GM18907 (cell line): Measurements from ENCODE around the gene QRICH2.
"Not testable (repeated sequence)": the region's sequence is repeated elsewhere in the genome, so short reads cannot be mapped to it uniquely, and the experiment has no call there.

ENCODE experiments used
- ATAC-seq: cut with Tn5 transposase; IDR thresholded peaks from one replicate; pipeline ENCODE4 v1.9.1; 2021; ENCODE audit warnings: mild to moderate bottlenecking, moderate library complexity; ENCODE audit not compliant: unreplicated experiment

QRICH2 gene

GRCh38 chr17:76268015-76268749 lies 39.9 kb downstream of the QRICH2 start:
- ATAC-seq, result no peak

- not testable (repeated sequence) for ATAC-seq
Observed at GRCh38 chr17:76267581-76268001, 40.5 kb downstream of the QRICH2 start.

GRCh38 chr17:76267051-76267576 lies 41.0 kb downstream of the QRICH2 start:
- no peak for ATAC-seq

- no peak for ATAC-seq
Observed at GRCh38 chr17:76266244-76266938, 41.7 kb downstream of the QRICH2 start.

GRCh38 chr17:76265624-76266243 lies 42.3 kb downstream of the QRICH2 start:
- no peak for ATAC-seq

GRCh38 chr17:76264755-76265623 lies 43.1 kb downstream of the QRICH2 start, which contains the start of gene UBALD2:
TSS of gene UBALD2 (plus strand) at chr17:76265348. CDS start at chr17:76265506, 158 bp downstream.
- peak; percentile 69 for ATAC-seq

- no peak for ATAC-seq
Observed at GRCh38 chr17:76264425-76264754, 43.7 kb downstream of the QRICH2 start.

GRCh38 chr17:76263896-76264295 lies 44.2 kb downstream of the QRICH2 start:
- no peak for ATAC-seq

GRCh38 chr17:76262732-76263344 lies 45.2 kb downstream of the QRICH2 start:
- ATAC-seq, result peak; percentile 20

- no peak for ATAC-seq
Observed at GRCh38 chr17:76261421-76262215, 46.5 kb downstream of the QRICH2 start.

- ATAC-seq, result no peak
Observed at GRCh38 chr17:76260669-76261068, 47.4 kb downstream of the QRICH2 start.

- no peak for ATAC-seq
Observed at GRCh38 chr17:76260220-76260619, 47.9 kb downstream of the QRICH2 start.

GRCh38 chr17:76256430-76257050 lies 51.5 kb downstream of the QRICH2 start:
- ATAC-seq, result not testable (repeated sequence)

GRCh38 chr17:76255801-76256429 lies 52.2 kb downstream of the QRICH2 start:
- ATAC-seq, result no peak

GRCh38 chr17:76254275-76254674 lies 53.8 kb downstream of the QRICH2 start:
- no peak for ATAC-seq

GRCh38 chr17:76253841-76254240 lies 54.2 kb downstream of the QRICH2 start:
- no peak for ATAC-seq

- not testable (repeated sequence) for ATAC-seq
Observed at GRCh38 chr17:76252967-76253766, 54.9 kb downstream of the QRICH2 start.
